OCI-LY7 (cell line): ENCODE data around the gene CFAP52.

ENCODE experiments used
- EZH2phosphoT487 ChIP-seq: fragments of 200-600 bp; sonication (generic); IDR thresholded peaks from 2 replicates; pipeline ENCODE4 v1.6.1; 2018; ENCODE audit warnings: low read depth, borderline replicate concordance, mild to moderate bottlenecking, mixed run types, antibody characterized with exemption, low read length, moderate library complexity, mixed read lengths
- TF ChIP-seq, protein P1 (sequence below): fragments of 200-600 bp; sonication (generic); conservative IDR thresholded peaks from 2 replicates; pipeline ENCODE4 v1.5.1; 2014; ENCODE audit warnings: mild to moderate bottlenecking, antibody characterized with exemption, low read length, moderate library complexity, mixed read lengths

GRCh38 chr17:9606453-9606852, 30.0 kb downstream of the CFAP52 start:
- TF ChIP-seq, protein P1, sequence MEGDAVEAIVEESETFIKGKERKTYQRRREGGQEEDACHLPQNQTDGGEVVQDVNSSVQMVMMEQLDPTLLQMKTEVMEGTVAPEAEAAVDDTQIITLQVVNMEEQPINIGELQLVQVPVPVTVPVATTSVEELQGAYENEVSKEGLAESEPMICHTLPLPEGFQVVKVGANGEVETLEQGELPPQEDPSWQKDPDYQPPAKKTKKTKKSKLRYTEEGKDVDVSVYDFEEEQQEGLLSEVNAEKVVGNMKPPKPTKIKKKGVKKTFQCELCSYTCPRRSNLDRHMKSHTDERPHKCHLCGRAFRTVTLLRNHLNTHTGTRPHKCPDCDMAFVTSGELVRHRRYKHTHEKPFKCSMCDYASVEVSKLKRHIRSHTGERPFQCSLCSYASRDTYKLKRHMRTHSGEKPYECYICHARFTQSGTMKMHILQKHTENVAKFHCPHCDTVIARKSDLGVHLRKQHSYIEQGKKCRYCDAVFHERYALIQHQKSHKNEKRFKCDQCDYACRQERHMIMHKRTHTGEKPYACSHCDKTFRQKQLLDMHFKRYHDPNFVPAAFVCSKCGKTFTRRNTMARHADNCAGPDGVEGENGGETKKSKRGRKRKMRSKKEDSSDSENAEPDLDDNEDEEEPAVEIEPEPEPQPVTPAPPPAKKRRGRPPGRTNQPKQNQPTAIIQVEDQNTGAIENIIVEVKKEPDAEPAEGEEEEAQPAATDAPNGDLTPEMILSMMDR: no peak
- TF ChIP-seq EZH2phosphoT487: no peak
